ENCODE data around the gene ADIPOR2. TPM values are rescaled to one million over a fixed set of nuclear protein-coding genes. Genes with fewer than 3 reads are reported as not detected.

Gene ADIPOR2
- total and polyA plus RNA-seq, 2 donors (not counting 1 experiment from before 2014, with no cell fraction given): 9.2 to 35.9 TPM

DNA sequence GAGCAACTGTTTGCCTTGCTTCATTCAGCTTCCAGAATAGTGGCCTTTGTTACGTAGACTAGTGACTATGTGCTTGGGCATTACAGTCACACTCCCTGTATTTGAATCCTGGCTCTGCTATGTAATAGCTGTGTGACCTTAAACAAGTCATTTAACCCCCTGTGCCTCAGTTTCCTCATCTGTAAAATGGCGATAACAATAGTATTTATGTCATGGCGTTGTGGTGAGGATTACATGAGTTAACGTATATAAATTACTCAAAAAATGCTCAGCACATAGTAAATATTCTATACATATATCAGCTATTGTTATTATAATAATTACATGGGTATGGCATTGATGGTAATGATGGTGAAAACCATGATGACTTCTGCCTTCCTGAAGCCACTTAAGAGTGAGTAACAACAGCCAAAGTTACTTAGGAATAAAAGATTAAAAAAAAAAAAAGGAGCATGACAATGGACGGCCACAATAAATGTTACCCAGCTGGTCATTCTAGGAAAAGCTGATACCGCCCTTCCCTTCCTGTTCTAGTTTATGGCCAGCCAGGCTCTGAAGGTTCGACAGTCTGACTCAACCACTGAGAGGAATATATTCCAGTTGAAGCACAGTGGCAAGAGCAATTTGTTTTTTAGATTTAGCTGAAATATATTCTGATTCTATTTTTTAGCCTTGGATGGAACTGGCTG is 9.9 kb upstream of the ADIPOR2 start:
- Histone ChIP-seq H2AFZ (ENCODE audit: insufficient read depth, low read depth, low read length, poor library complexity, severe bottlenecking) (no peak overlapping the region), H4K20me1 (ENCODE audit: control insufficient read depth, insufficient read depth, low read length, poor library complexity, severe bottlenecking) (no peaks in the 10 kb centered on the region), H3K9ac (ENCODE audit: low read length) (no peak overlapping the region), H3K27me3 (replicated peaks in 1 of 4; ENCODE audit: control extremely low read depth in 1 of 4, control insufficient read depth in 3 of 4, insufficient read depth in 4 of 4, low read length in 3 of 4) (no peaks in the 10 kb centered on the region), H3K4me1 (ENCODE audit: control insufficient read depth in 2 of 2, insufficient read depth in 2 of 2, low read length in 2 of 2) (no peaks in the 10 kb centered on the region), H3K27ac (ENCODE audit: low read length in 2 of 2) (no peak overlapping the region), H3K4me2 (replicated peaks; ENCODE audit: low read depth, low read length, poor library complexity, severe bottlenecking) (no peak overlapping the region), H3K79me2 (ENCODE audit: control insufficient read depth, insufficient read depth, low read length) (no peaks in the 10 kb centered on the region), H3K9me3 (ENCODE audit: control extremely low read depth in 1 of 3, control insufficient read depth in 2 of 3, insufficient read depth in 1 of 3, low read length in 2 of 3) (no peaks in the 10 kb centered on the region), H3K36me3 (replicated peaks in 1 of 2; ENCODE audit: control extremely low read depth in 1 of 2, control insufficient read depth in 1 of 2, extremely low read depth in 1 of 2, insufficient read depth in 2 of 2, low read length in 1 of 2) (no peaks in the 10 kb centered on the region), H3K4me3 (ENCODE audit: control extremely low read depth in 1 of 5, extremely low read depth in 1 of 5, insufficient read depth in 1 of 5, low read depth in 2 of 5, low read length in 4 of 5) (no peak overlapping the region)
- H3K4me1 Mint-ChIP-seq: no peaks in the 10 kb centered on the region
- no peak for ATAC-seq (ENCODE audit: low read depth)
- 100% methylated on average over 3 of the region's 7 CpGs for WGBS (ENCODE audit: insufficient coverage)
- H3K27ac Mint-ChIP-seq: no peak overlapping the region
- TF ChIP-seq, protein P1, sequence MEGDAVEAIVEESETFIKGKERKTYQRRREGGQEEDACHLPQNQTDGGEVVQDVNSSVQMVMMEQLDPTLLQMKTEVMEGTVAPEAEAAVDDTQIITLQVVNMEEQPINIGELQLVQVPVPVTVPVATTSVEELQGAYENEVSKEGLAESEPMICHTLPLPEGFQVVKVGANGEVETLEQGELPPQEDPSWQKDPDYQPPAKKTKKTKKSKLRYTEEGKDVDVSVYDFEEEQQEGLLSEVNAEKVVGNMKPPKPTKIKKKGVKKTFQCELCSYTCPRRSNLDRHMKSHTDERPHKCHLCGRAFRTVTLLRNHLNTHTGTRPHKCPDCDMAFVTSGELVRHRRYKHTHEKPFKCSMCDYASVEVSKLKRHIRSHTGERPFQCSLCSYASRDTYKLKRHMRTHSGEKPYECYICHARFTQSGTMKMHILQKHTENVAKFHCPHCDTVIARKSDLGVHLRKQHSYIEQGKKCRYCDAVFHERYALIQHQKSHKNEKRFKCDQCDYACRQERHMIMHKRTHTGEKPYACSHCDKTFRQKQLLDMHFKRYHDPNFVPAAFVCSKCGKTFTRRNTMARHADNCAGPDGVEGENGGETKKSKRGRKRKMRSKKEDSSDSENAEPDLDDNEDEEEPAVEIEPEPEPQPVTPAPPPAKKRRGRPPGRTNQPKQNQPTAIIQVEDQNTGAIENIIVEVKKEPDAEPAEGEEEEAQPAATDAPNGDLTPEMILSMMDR (IDR thresholded peaks at IDR 0.05): no peak
- no peak for TF ChIP-seq EZH2 (IDR thresholded peaks at IDR 0.05; ENCODE audit: borderline replicate concordance, insufficient read depth, low read depth, low read length, poor library complexity, severe bottlenecking)
- intact Hi-C loops (cut with micrococcal nuclease): no loop called here
- no peak overlapping the region for H3K4me3 Mint-ChIP-seq
- ChIA-PET POLR2A (no interaction called here), CTCF (interaction anchor here (0.9 kb wide), 1 partner anchor 26 kb away, joined by 3 read pairs; no protein-coding TSS in a partner anchor)
- DNase-seq: no peak
- H3K9me3 Mint-ChIP-seq (ENCODE audit: insufficient read depth): no peaks in the 10 kb centered on the region
- H3K27me3 Mint-ChIP-seq: peaks cover 3% of the 10 kb centered on the region

GRCh38 chr12:1681493-1681807 is 9.4 kb upstream of the ADIPOR2 start:
- H2AFZ ChIP-seq (ENCODE audit: insufficient read depth, low read depth, low read length, poor library complexity, severe bottlenecking): no peak overlapping the region
- H3K4me2 ChIP-seq (replicated peaks; ENCODE audit: low read depth, low read length, poor library complexity, severe bottlenecking): no peak overlapping the region

More at GRCh38 chr12:1681493-1681807, 9.4 kb upstream of the ADIPOR2 start:
- Histone ChIP-seq H3K27me3 (replicated peaks in 1 of 4; ENCODE audit: control extremely low read depth in 1 of 4, control insufficient read depth in 3 of 4, insufficient read depth in 4 of 4, low read length in 3 of 4) (no peaks in the 10 kb centered on the region), H3K4me3 (ENCODE audit: control extremely low read depth in 1 of 5, extremely low read depth in 1 of 5, insufficient read depth in 1 of 5, low read depth in 2 of 5, low read length in 4 of 5) (no peak overlapping the region), H3K9me3 (ENCODE audit: control extremely low read depth in 1 of 3, control insufficient read depth in 2 of 3, insufficient read depth in 1 of 3, low read length in 2 of 3) (no peaks in the 10 kb centered on the region), H3K4me1 (ENCODE audit: control insufficient read depth in 2 of 2, insufficient read depth in 2 of 2, low read length in 2 of 2) (no peaks in the 10 kb centered on the region), H4K20me1 (ENCODE audit: control insufficient read depth, insufficient read depth, low read length, poor library complexity, severe bottlenecking) (no peaks in the 10 kb centered on the region), H3K9ac (ENCODE audit: low read length) (no peak overlapping the region), H3K79me2 (ENCODE audit: control insufficient read depth, insufficient read depth, low read length) (no peaks in the 10 kb centered on the region), H3K27ac (ENCODE audit: low read length in 2 of 2) (no peak overlapping the region), H3K36me3 (replicated peaks in 1 of 2; ENCODE audit: control extremely low read depth in 1 of 2, control insufficient read depth in 1 of 2, extremely low read depth in 1 of 2, insufficient read depth in 2 of 2, low read length in 1 of 2) (no peaks in the 10 kb centered on the region)
- Mint-ChIP-seq H3K27ac (no peak overlapping the region), H3K27me3 (peaks cover 6% of the 10 kb centered on the region), H3K4me3 (no peak overlapping the region), H3K4me1 (no peaks in the 10 kb centered on the region), H3K9me3 (ENCODE audit: insufficient read depth) (no peaks in the 10 kb centered on the region)
- TF ChIP-seq EZH2 (IDR thresholded peaks at IDR 0.05; ENCODE audit: borderline replicate concordance, insufficient read depth, low read depth, low read length, poor library complexity, severe bottlenecking): no peak
- TF ChIP-seq, protein P1 (IDR thresholded peaks at IDR 0.05): no peak
- intact Hi-C loops (cut with micrococcal nuclease): no loop called here
- DNase-seq: no peak
- ChIA-PET CTCF (interaction anchor here (0.9 kb wide), 1 partner anchor 27 kb away, joined by 3 read pairs; no protein-coding TSS in a partner anchor), POLR2A (no interaction called here)
- 100% methylated on average over 1 of the region's 2 CpGs for WGBS (ENCODE audit: insufficient coverage)
- no peak for ATAC-seq (ENCODE audit: low read depth)

Measured in B cell (primary cell).